Astrocyte (in vitro differentiated cells and primary cell): ENCODE results near the gene PLXNC1.

Experiments
- EZH2 ChIP-seq: IDR thresholded peaks from 2 replicates; pipeline ENCODE4 v1.6.1; 2012; ENCODE audit warnings: mild to moderate bottlenecking, low read length, inconsistent platforms; ENCODE audit not compliant: insufficient read depth
- TF ChIP-seq, protein P1 (sequence below): IDR thresholded peaks from 2 replicates; pipeline ENCODE4 v1.5.1; 2011; ENCODE audit warnings: low read depth, mild to moderate bottlenecking, inconsistent platforms, low read length, moderate library complexity; ENCODE audit not compliant: insufficient read depth

DNA sequence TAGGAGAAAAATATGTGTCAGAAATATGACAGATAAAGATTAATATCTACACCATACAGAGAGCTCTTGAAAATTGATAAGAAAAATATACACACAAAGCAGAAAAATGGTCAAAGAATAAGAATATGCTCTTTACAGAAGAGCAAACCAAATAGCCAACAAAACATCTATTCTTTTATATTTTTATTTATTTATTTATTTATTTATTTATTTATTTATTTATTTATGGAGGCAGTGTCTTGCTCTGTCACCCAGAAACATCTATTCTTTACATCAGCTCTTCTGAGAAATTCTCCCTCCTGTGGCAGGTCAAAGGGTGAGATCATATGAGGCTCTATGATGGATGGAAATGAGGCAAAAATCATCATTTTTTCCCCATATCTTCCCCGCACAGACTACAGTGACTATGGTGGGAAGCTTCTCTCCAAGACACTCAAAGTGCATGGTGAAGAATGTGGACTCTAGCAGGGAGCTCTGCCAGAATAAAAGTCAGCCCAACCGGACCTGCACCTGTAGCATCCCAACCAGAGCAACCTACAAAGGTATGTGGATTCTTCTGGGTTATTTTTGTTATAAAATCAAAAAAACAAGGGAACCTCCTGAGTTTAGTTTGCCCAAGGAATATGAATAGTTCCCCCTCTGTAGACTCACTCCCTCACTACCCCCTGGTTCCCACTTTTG is 71.4 kb downstream of the PLXNC1 start:
- TF ChIP-seq EZH2 = no peak
- TF ChIP-seq, protein P1, sequence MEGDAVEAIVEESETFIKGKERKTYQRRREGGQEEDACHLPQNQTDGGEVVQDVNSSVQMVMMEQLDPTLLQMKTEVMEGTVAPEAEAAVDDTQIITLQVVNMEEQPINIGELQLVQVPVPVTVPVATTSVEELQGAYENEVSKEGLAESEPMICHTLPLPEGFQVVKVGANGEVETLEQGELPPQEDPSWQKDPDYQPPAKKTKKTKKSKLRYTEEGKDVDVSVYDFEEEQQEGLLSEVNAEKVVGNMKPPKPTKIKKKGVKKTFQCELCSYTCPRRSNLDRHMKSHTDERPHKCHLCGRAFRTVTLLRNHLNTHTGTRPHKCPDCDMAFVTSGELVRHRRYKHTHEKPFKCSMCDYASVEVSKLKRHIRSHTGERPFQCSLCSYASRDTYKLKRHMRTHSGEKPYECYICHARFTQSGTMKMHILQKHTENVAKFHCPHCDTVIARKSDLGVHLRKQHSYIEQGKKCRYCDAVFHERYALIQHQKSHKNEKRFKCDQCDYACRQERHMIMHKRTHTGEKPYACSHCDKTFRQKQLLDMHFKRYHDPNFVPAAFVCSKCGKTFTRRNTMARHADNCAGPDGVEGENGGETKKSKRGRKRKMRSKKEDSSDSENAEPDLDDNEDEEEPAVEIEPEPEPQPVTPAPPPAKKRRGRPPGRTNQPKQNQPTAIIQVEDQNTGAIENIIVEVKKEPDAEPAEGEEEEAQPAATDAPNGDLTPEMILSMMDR = no peak
